Body of pancreas (tissue), 4 donors: ENCODE results near the gene HS6ST2. TPM values are rescaled to one million over a fixed set of nuclear protein-coding genes. Genes with fewer than 3 reads are reported as not detected.

ENCODE experiments used
- ATAC-seq: fragments of 150-250 bp; one replicate; pipeline ENCODE4 v1.9.1; 2016
- DNase-seq, 4 donors: peaks; one replicate each; pipeline ENCODE4 v3.0.0-alpha.2; 2019
- H3K27ac ChIP-seq, 4 donors: fragments of 200-600 bp; sonication (generic); 1 replicate in 3 of 4; 2 replicates in 1 of 4; pipeline versions ENCODE4 v1.5.1 to v1.6.1; 2016 to 2019; ENCODE audit warnings: mild to moderate bottlenecking in 1 of 4, mixed read lengths in 1 of 4, moderate library complexity in 1 of 4
- H3K27me3 ChIP-seq, 2 donors: fragments of 200-600 bp; sonication (generic); one replicate each; pipeline ENCODE4 v1.6.0; 2016; ENCODE audit warnings: mild to moderate bottlenecking in 1 of 2
- H3K36me3 ChIP-seq, 2 donors: fragments of 200-600 bp; sonication (generic); replicated peaks in 1 of 2; 2 replicates each; pipeline ENCODE4 v1.5.1; 2016; ENCODE audit warnings: low read depth in 2 of 2; ENCODE audit not compliant: insufficient read depth in 1 of 2
- H3K4me1 ChIP-seq: fragments of 200-600 bp; sonication (generic); one replicate; pipeline ENCODE4 v1.6.0; 2016
- H3K4me3 ChIP-seq, 2 donors: fragments of 200-600 bp; sonication (generic); 1 replicate in 1 of 2; 2 replicates in 1 of 2; pipeline ENCODE4 v1.5.1; 2016 to 2019
- H3K9me3 ChIP-seq, 3 donors: fragments of 200-600 bp; sonication (generic); 1 replicate in 2 of 3; 2 replicates in 1 of 3; pipeline ENCODE4 v1.5.1; 2016
- POLR2A ChIP-seq, 3 donors: fragments of 450-650 bp; IDR thresholded peaks; one replicate each; pipeline ENCODE4 v1.6.1; 2016; ENCODE audit warnings: antibody characterized with exemption in 3 of 3, mild to moderate bottlenecking in 2 of 3
- WGBS, 2 donors: methylation state at CpG; one replicate each; pipeline ENCODE4 v1.1.5; 2017; 5-methylcytosine and 5-hydroxymethylcytosine counted together
- intact Hi-C: fragments of 100-400 bp; cut with DNase I; formaldehyde crosslinking; loops from one replicate; pipeline ENCODE4 v1.15.1; 2023
- total RNA-seq, 2 donors: library from RNA; depleted of rRNA; stranded (reverse); fragments of >200 nt; gene quantifications; one replicate each; pipeline ENCODE4 v1.1.0, GENCODE V29; 2016
- TF ChIP-seq, protein P1 (sequence below), 7 experiments: fragments of 450-650 bp in 4 of 7; fragments of 200-600 bp in 3 of 7; sonication (generic) in 3 of 7; IDR thresholded peaks; one replicate each; pipeline ENCODE4 v1.5.1; 2016 to 2019; ENCODE audit warnings: antibody characterized with exemption in 7 of 7

The HS6ST2 gene
- total RNA-seq, 2 donors from 2014 or later, result 2.6 to 5.3 TPM

DNA sequence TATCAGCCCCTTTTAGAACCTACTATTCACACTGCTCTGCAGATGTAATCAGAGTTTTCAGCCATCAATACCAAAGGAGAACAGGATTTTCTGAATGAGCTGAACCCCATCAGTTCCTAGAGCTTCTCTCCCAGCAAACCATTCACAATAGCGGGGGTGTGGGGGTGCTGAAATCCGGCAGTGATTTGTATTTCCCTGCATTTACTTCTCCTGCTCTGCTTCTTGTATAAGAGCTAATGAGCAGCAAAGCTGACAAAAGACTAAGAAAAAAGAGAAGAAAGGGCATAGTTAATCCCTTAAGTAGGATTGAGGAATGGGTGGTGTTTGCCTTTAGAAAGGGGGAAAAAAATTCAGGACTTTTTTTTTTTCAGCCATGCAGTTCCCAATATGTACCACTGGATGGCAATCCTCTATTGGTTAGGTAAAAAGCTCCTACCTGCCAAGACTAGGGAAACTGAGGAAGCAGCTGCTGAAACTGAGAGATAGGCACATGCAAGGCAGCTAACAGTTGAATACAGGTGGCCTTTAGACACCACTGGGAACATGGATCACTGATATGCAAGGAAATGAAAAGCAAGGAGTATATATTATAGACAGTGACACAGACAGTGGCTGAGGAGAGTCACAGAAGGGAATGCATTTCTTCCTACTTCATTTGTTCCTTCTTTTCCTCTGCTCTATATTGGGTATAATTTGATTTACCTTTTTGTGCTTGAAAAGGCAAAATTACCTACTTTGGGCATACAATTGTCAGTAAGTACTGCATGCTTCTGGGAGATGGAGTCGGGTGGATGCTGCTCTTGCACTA, 217.9 kb downstream of the HS6ST2 start:
- Histone ChIP-seq H3K27ac (no peak overlapping the region), H3K9me3 (no peaks in the 10 kb centered on the region), H3K27me3 (no peaks in the 10 kb centered on the region), H3K4me1 (no peaks in the 10 kb centered on the region), H3K4me3 (no peak overlapping the region), H3K36me3 (no peaks in the 10 kb centered on the region)
- DNase-seq (no peak), ATAC-seq (no peak)
- TF ChIP-seq, protein P1, sequence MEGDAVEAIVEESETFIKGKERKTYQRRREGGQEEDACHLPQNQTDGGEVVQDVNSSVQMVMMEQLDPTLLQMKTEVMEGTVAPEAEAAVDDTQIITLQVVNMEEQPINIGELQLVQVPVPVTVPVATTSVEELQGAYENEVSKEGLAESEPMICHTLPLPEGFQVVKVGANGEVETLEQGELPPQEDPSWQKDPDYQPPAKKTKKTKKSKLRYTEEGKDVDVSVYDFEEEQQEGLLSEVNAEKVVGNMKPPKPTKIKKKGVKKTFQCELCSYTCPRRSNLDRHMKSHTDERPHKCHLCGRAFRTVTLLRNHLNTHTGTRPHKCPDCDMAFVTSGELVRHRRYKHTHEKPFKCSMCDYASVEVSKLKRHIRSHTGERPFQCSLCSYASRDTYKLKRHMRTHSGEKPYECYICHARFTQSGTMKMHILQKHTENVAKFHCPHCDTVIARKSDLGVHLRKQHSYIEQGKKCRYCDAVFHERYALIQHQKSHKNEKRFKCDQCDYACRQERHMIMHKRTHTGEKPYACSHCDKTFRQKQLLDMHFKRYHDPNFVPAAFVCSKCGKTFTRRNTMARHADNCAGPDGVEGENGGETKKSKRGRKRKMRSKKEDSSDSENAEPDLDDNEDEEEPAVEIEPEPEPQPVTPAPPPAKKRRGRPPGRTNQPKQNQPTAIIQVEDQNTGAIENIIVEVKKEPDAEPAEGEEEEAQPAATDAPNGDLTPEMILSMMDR (IDR thresholded peaks at IDR 0.05), result peak in 6 of 7 experiments; percentile 16 to 36 (median 30)
- no peak for TF ChIP-seq POLR2A (IDR thresholded peaks at IDR 0.05)
- intact Hi-C loops, result no loop called here
- 86 to 95% methylated on average over 2 of the region's 3 CpGs for WGBS, 2 donors

DNA sequence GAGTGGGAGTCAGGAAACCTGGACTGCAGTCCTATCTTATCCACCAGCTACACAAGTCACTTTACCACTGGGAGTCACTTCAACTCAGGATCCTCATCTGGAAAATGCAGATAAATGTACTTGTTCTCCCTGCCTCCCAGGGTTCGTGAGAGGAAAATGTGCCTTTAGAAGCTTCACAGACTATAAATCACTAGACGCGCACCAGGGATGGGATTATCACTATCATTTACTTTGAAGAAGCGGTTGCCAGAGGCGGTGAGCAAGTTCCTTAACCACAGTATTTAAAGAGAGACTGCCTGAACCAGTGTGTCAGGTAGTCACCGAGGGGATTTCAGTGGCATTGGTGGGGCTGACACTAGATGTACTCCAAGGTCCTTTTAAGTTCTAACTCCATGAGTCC, 219.5 kb downstream of the HS6ST2 start:
- intact Hi-C loops, result no loop called here
- 85 to 100% methylated on average over 2 to 6 of the region's 6 CpGs for WGBS, 2 donors

DNA sequence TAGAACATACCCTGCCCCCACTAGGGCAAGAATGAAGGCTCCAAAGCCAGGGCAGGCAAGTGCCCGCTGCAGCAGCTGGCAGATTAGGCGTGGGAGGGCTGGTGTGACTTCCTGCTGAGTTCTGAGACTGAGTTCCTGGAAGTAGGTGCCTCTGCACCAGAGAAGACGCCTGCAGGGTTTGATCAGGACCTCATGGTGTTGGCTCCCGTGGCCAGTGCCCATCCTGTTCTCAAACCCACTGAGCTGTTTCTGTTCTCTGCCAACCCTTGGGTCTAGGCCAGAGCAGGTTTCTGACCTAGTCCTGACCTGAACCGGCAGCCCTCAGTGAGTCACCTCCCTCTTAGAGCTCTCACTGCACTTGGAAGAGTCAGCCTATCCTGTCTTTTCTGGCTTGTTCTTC, 220.7 kb downstream of the HS6ST2 start:
- intact Hi-C loops, result no loop called here
- no peaks in the 10 kb centered on the region for H3K36me3 ChIP-seq
- TF ChIP-seq, protein P1 (IDR thresholded peaks at IDR 0.05), result no peak
- TF ChIP-seq POLR2A (IDR thresholded peaks at IDR 0.05), result no peak
- no peaks in the 10 kb centered on the region for H3K9me3 ChIP-seq
- no peaks in the 10 kb centered on the region for H3K4me1 ChIP-seq
- no peak overlapping the region for H3K4me3 ChIP-seq
- DNase-seq, result peak in 3 of 4 donors; percentile 1 to 23 (median 9)
- H3K27ac ChIP-seq, result no peak overlapping the region
- no peak for ATAC-seq
- no peaks in the 10 kb centered on the region for H3K27me3 ChIP-seq
- WGBS, 2 donors, result 58 to 66% methylated on average over 2 to 3 of the region's 5 CpGs

More for the DNA sequence above, 219.5 kb downstream of the HS6ST2 start:
- H3K27me3 ChIP-seq, result no peaks in the 10 kb centered on the region
- H3K4me1 ChIP-seq, result no peaks in the 10 kb centered on the region
- no peak for ATAC-seq
- H3K36me3 ChIP-seq, result no peaks in the 10 kb centered on the region
- no peak for DNase-seq
- no peaks in the 10 kb centered on the region for H3K9me3 ChIP-seq
- no peak for TF ChIP-seq POLR2A (IDR thresholded peaks at IDR 0.05)
- TF ChIP-seq, protein P1 (IDR thresholded peaks at IDR 0.05), result no peak
- H3K27ac ChIP-seq, result no peak overlapping the region
- H3K4me3 ChIP-seq, result no peak overlapping the region

DNA sequence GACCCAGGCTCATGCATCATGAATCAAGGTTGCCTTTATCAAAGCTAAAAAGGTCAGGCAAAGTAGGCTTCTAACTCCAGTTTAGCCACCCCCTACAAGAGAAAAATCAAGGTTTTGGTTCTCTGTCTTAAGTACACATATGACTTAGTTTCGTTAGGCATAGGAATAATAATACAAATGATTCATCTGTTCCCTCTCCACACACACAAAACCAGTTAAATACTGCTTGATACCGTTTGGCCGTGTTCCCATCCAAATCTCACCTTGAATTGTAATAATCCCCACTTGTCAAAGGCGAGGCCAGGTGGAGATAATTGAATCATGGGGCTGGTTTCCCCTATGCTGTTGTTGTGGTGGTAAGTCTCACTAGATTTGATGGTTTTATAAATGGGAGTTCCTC, 226.2 kb downstream of the HS6ST2 start:
- DNase-seq, result no peak
- Histone ChIP-seq H3K4me3 (no peak overlapping the region), H3K27me3 (no peaks in the 10 kb centered on the region), H3K27ac (no peak overlapping the region), H3K9me3 (no peaks in the 10 kb centered on the region), H3K36me3 (no peaks in the 10 kb centered on the region), H3K4me1 (no peaks in the 10 kb centered on the region)
- 64 to 83% methylated on average over 4 of the region's 4 CpGs for WGBS, 2 donors
- intact Hi-C loops, result no loop called here
- TF ChIP-seq, protein P1 (IDR thresholded peaks at IDR 0.05), result no peak
- TF ChIP-seq POLR2A (IDR thresholded peaks at IDR 0.05), result no peak
- no peak for ATAC-seq

DNA sequence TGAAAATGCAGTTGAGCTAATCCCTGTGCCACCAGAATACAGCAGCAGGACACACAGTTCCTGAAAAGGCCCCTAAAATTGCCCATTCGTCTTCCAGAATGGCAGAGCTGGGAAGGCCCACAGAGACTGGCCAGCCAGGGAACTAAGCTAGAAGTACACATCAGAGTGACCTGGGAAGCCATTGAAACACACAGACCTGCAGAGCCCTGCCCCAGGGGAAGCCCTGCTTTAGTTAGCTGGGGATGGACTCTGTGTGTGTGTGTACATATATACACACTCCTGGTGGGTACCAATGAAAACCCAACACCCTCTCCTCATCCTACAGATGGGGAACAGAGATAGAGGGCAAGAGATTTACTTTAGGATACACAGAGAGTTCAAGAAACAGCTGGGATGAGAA, 227.7 kb downstream of the HS6ST2 start:
- Histone ChIP-seq H3K9me3 (no peaks in the 10 kb centered on the region), H3K27ac (no peak overlapping the region), H3K36me3 (no peaks in the 10 kb centered on the region), H3K27me3 (no peaks in the 10 kb centered on the region), H3K4me1 (no peaks in the 10 kb centered on the region), H3K4me3 (no peak overlapping the region)
- ATAC-seq, result no peak
- intact Hi-C loops, result no loop called here
- no peak for DNase-seq
- no CpG with 5 or more reads among the region's 1 CpG for WGBS, 2 donors
- TF ChIP-seq POLR2A (IDR thresholded peaks at IDR 0.05), result no peak
- TF ChIP-seq, protein P1 (IDR thresholded peaks at IDR 0.05), result no peak
